IMR-90 (cell line): ENCODE results near the gene SV2C. TPM values are rescaled to one million over a fixed set of nuclear protein-coding genes. Genes with fewer than 3 reads are reported as not detected.

Experiments
- ATAC-seq: fragments of 200-7000 bp; cut with Tn5 transposase; 2 replicates; pipeline ENCODE4 v1.9.1; 2020; ENCODE audit warnings: low read depth, mild to moderate bottlenecking, moderate library complexity
- BruUV-seq: library from RNA; stranded (reverse); fragments of 400-500 nt; replicated peaks from 2 replicates; lab custom pipeline; 2021; lab: Mats Ljungman, UMichigan
- CTCF ChIA-PET: fragments of 300-600 bp; formaldehyde crosslinking; extraction: SDS; loops from one replicate; lab custom pipeline; 2021; ENCODE audit warnings: antibody characterized with exemption; lab: Yijun Ruan, JAX
- POLR2A ChIA-PET: fragments of 300-600 bp; sonication (Branson Sonifier 250); formaldehyde crosslinking; loops from one replicate; lab custom pipeline; 2022; ENCODE audit warnings: antibody characterized with exemption; ENCODE audit not compliant: unreplicated experiment; lab: Charles Lee
- DNase-seq: peaks from one replicate; pipeline ENCODE4 v3.0.0; 2013
- H2AFZ ChIP-seq: replicated peaks from 2 replicates; pipeline ENCODE3; 2013; ENCODE audit warnings: low read length, mild to moderate bottlenecking; ENCODE audit not compliant: poor library complexity
- H2AK5ac ChIP-seq: 2 replicates; pipeline ENCODE4 v1.6.1; 2013; ENCODE audit warnings: low read depth, low read length, inconsistent platforms
- H2AK9ac ChIP-seq: replicated peaks from 2 replicates; pipeline ENCODE3; 2013; ENCODE audit warnings: mild to moderate bottlenecking, low read depth, low read length, moderate library complexity; ENCODE audit not compliant: poor library complexity
- H2BK120ac ChIP-seq: 2 replicates; pipeline ENCODE4 v1.6.1; 2013; ENCODE audit warnings: low read depth, low read length, inconsistent platforms
- H2BK15ac ChIP-seq: 3 replicates; pipeline ENCODE4 v1.6.1; 2013; ENCODE audit warnings: low read depth, low read length, inconsistent platforms
- H2BK20ac ChIP-seq: 2 replicates; pipeline ENCODE4 v1.6.1; 2013; ENCODE audit warnings: low read depth, mild to moderate bottlenecking, inconsistent platforms, low read length, moderate library complexity
- H2BK5ac ChIP-seq: 2 replicates; pipeline ENCODE4 v1.6.1; 2013; ENCODE audit warnings: mild to moderate bottlenecking, low read depth, low read length, inconsistent platforms; ENCODE audit not compliant: poor library complexity, severe bottlenecking
- H3K14ac ChIP-seq: replicated peaks from 2 replicates; pipeline ENCODE4 v1.6.1; 2013; ENCODE audit warnings: low read depth, low read length, inconsistent platforms
- H3K18ac ChIP-seq: 2 replicates; pipeline ENCODE4 v1.6.1; 2013; ENCODE audit warnings: low read depth, low read length, control low read depth
- H3K23ac ChIP-seq: 2 replicates; pipeline ENCODE4 v1.6.1; 2013; ENCODE audit warnings: low read depth, low read length, inconsistent platforms
- H3K27ac ChIP-seq: 2 replicates; pipeline ENCODE4 v1.5.1; 2013; ENCODE audit warnings: mild to moderate bottlenecking, control low read depth, low read length; ENCODE audit not compliant: insufficient read depth
- H3K27me3 ChIP-seq: 2 replicates; pipeline ENCODE4 v1.6.1; 2013; ENCODE audit warnings: low read length; ENCODE audit not compliant: control insufficient read depth, insufficient read depth
- H3K36me3 ChIP-seq: 2 replicates; pipeline ENCODE4 v1.6.1; 2013; ENCODE audit warnings: low read length, mixed read lengths; ENCODE audit not compliant: control insufficient read depth, insufficient read depth
- H3K4ac ChIP-seq: 2 replicates; pipeline ENCODE4 v1.6.1; 2013; ENCODE audit warnings: low read depth, low read length, inconsistent platforms
- H3K4me1 ChIP-seq: 2 replicates; pipeline ENCODE4 v1.6.1; 2013; ENCODE audit warnings: low read length, mixed read lengths; ENCODE audit not compliant: control insufficient read depth, insufficient read depth
- H3K4me2 ChIP-seq: 2 replicates; pipeline ENCODE4 v1.6.1; 2013; ENCODE audit warnings: low read depth, mild to moderate bottlenecking, control low read depth, low read length, moderate library complexity
- H3K4me3 ChIP-seq: 2 replicates; pipeline ENCODE4 v1.5.1; 2013; ENCODE audit warnings: low read depth, mild to moderate bottlenecking, control low read depth, low read length, moderate library complexity; ENCODE audit not compliant: insufficient read depth
- H3K56ac ChIP-seq: 2 replicates; pipeline ENCODE4 v1.6.1; 2013; ENCODE audit warnings: low read length, inconsistent platforms; ENCODE audit not compliant: insufficient read depth; ENCODE audit errors: extremely low read depth
- H3K79me1 ChIP-seq, 2 experiments: 2 replicates each; pipeline ENCODE4 v1.6.1; 2013; ENCODE audit warnings: low read length in 2 of 2, inconsistent platforms in 1 of 2, low read depth in 1 of 2
- H3K9ac ChIP-seq: 2 replicates; pipeline ENCODE4 v1.6.1; 2013; ENCODE audit warnings: low read depth, low read length, control low read depth
- H3K9me1 ChIP-seq: 2 replicates; pipeline ENCODE4 v1.6.1; 2013; ENCODE audit warnings: low read length, inconsistent platforms; ENCODE audit not compliant: insufficient read depth
- H3K9me3 ChIP-seq: 2 replicates; pipeline ENCODE4 v1.6.1; 2013; ENCODE audit warnings: low read length; ENCODE audit not compliant: control insufficient read depth, insufficient read depth
- H4K20me1 ChIP-seq: 2 replicates; pipeline ENCODE4 v1.6.1; 2013; ENCODE audit warnings: low read length, inconsistent platforms; ENCODE audit not compliant: insufficient read depth
- H4K5ac ChIP-seq: 2 replicates; pipeline ENCODE4 v1.6.1; 2013; ENCODE audit warnings: mild to moderate bottlenecking, low read depth, low read length, control low read depth
- H4K8ac ChIP-seq, 2 experiments: 2 replicates each; pipeline ENCODE4 v1.6.1; 2013; ENCODE audit warnings: low read depth in 2 of 2, low read length in 2 of 2, control low read depth in 1 of 2, inconsistent platforms in 1 of 2
- H4K91ac ChIP-seq: 2 replicates; pipeline ENCODE4 v1.6.1; 2013; ENCODE audit warnings: low read depth, low read length, inconsistent platforms; ENCODE audit not compliant: insufficient read depth
- BHLHE40 ChIP-seq: fragments of 150-350 bp; IDR thresholded peaks from 2 replicates; pipeline ENCODE4 v1.6.1; 2016; ENCODE audit warnings: mild to moderate bottlenecking, low read depth, low read length
- CEBPB ChIP-seq: IDR thresholded peaks from 2 replicates; pipeline ENCODE4 v1.6.1; 2012; ENCODE audit warnings: low read depth, low read length, improper control_type of control experiment
- CHD1 ChIP-seq: IDR thresholded peaks from 2 replicates; pipeline ENCODE4 v1.6.1; 2012; ENCODE audit warnings: low read depth, low read length, improper control_type of control experiment
- CTCF ChIP-seq: conservative IDR thresholded peaks from 2 replicates; pipeline ENCODE4 v1.5.1; 2012; ENCODE audit warnings: mild to moderate bottlenecking, low read depth, low read length, improper control_type of control experiment
- FOS ChIP-seq: fragments of 150-350 bp; IDR thresholded peaks from 2 replicates; pipeline ENCODE4 v1.6.1; 2016; ENCODE audit warnings: low read depth, low read length
- MAFK ChIP-seq: IDR thresholded peaks from 2 replicates; pipeline ENCODE4 v1.6.1; 2012; ENCODE audit warnings: low read depth, low read length, improper control_type of control experiment
- MAZ ChIP-seq: IDR thresholded peaks from 2 replicates; pipeline ENCODE4 v1.6.1; 2012; ENCODE audit warnings: low read depth, mild to moderate bottlenecking, low read length, improper control_type of control experiment, moderate library complexity, borderline replicate concordance
- MXI1 ChIP-seq: IDR thresholded peaks from 2 replicates; pipeline ENCODE4 v1.6.1; 2012; ENCODE audit warnings: low read depth, mild to moderate bottlenecking, low read length, moderate library complexity, borderline replicate concordance
- NFE2L2 ChIP-seq: fragments of 150-350 bp; IDR thresholded peaks from 2 replicates; pipeline ENCODE4 v1.6.1; 2016; ENCODE audit warnings: low read depth, mild to moderate bottlenecking, low read length
- POLR2A ChIP-seq: IDR thresholded peaks from 2 replicates; pipeline ENCODE4 v1.6.1; 2012; ENCODE audit warnings: mild to moderate bottlenecking, low read depth, low read length
- RAD21 ChIP-seq: IDR thresholded peaks from 2 replicates; pipeline ENCODE4 v1.6.1; 2012; ENCODE audit warnings: low read length, improper control_type of control experiment
- RCOR1 ChIP-seq: IDR thresholded peaks from 2 replicates; pipeline ENCODE4 v1.6.1; 2012; ENCODE audit warnings: mild to moderate bottlenecking, low read length, improper control_type of control experiment; ENCODE audit not compliant: insufficient replicate concordance
- RFX5 ChIP-seq: IDR thresholded peaks from 2 replicates; pipeline ENCODE4 v1.8.0; 2012; ENCODE audit warnings: low read depth, mild to moderate bottlenecking, low read length, moderate library complexity
- SMC3 ChIP-seq: fragments of 150-350 bp; IDR thresholded peaks from 2 replicates; pipeline ENCODE4 v1.6.1; 2016; ENCODE audit warnings: low read depth, mild to moderate bottlenecking, antibody characterized with exemption, low read length, moderate library complexity
- USF2 ChIP-seq: fragments of 150-350 bp; IDR thresholded peaks from 2 replicates; pipeline ENCODE4 v1.6.1; 2017; ENCODE audit warnings: mild to moderate bottlenecking, antibody characterized with exemption, low read length, low read depth
- WGBS, 2 experiments: methylation state at CpG; one replicate each; pipeline versions ENCODE4 v1.1.5 to v1.1.7; 2013; ENCODE audit warnings: missing lambda C conversion rate in 2 of 2; ENCODE audit not compliant: insufficient read length in 1 of 2; ENCODE audit errors: extremely low coverage in 2 of 2; 5-methylcytosine and 5-hydroxymethylcytosine counted together
- dilution Hi-C: fragments of 300-500 bp; cut with HindIII; formaldehyde crosslinking; loops from one replicate; pipeline ENCODE4 v1.14.3; 2018; ENCODE audit warnings: low sequenced_read_pairs; ENCODE audit not compliant: unreplicated experiment
- in situ Hi-C: fragments of 300-500 bp; cut with MboI; formaldehyde crosslinking; loops from 3 replicates; pipeline ENCODE4 v1.14.3; 2019; ENCODE audit warnings: low sequenced_read_pairs, inconsistent platforms, mixed read lengths
- intact Hi-C: fragments of 100-400 bp; cut with micrococcal nuclease; formaldehyde crosslinking; loops from 2 replicates; pipeline ENCODE4 v1.10.0; 2022
- polyA plus RNA-seq, 3 experiments: library from polyadenylated mRNA; depleted of rRNA; stranded (reverse); fragments of >200 nt; gene quantifications; 2 replicates each; pipeline ENCODE4 v1.2.3, GENCODE V29; 2012; ENCODE audit warnings: low replicate concordance in 1 of 3
- total RNA-seq: library from RNA; depleted of rRNA; stranded (reverse); fragments of >200 nt; gene quantifications from 2 replicates; pipeline ENCODE4 v1.2.3, GENCODE V29; 2012
- TF ChIP-seq, protein P1 (sequence below): fragments of 150-350 bp; IDR thresholded peaks from 2 replicates; pipeline ENCODE4 v1.6.1; 2016; ENCODE audit warnings: low read depth, mild to moderate bottlenecking, low read length, moderate library complexity, borderline replicate concordance

Gene SV2C
- total and polyA plus RNA-seq, 2 of the 4 experiments (the other 2 are of a cell fraction), result not detected

DNA sequence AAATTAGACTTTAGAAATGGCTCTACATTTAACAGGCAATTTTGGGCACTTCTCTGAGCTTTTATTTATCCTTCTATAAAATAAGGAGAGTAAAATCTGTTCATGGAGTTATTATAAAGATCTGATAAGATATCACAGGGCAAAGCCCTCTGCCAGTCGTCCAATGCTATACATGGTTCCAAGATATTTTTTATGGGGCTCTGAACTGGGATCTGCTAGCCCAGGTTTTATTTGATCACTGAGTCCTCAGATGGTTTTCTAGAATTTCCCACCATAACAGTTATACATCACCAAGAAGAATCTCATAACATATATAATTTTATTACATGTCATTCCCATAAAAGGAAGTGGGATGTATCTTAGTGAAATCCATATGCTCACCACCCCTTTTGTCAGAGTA, 296.7 kb downstream of the SV2C start:
- no peaks in the 10 kb centered on the region for H3K36me3 ChIP-seq
- H4K5ac ChIP-seq, result no peak overlapping the region
- H3K18ac ChIP-seq, result no peak overlapping the region
- no peak overlapping the region for H3K4me3 ChIP-seq
- no TSS peak for BruUV-seq
- no peak overlapping the region for H3K23ac ChIP-seq
- no peak overlapping the region for H3K4ac ChIP-seq
- peaks cover 3% of the 10 kb centered on the region; the same call in 1 of the 2 replicates for H3K27me3 ChIP-seq
- H4K8ac ChIP-seq, result no peak overlapping the region
- no peaks in the 10 kb centered on the region for H3K9me1 ChIP-seq
- no peak overlapping the region for H2AK5ac ChIP-seq
- no peak for TF ChIP-seq NFE2L2
- TF ChIP-seq, protein P1, sequence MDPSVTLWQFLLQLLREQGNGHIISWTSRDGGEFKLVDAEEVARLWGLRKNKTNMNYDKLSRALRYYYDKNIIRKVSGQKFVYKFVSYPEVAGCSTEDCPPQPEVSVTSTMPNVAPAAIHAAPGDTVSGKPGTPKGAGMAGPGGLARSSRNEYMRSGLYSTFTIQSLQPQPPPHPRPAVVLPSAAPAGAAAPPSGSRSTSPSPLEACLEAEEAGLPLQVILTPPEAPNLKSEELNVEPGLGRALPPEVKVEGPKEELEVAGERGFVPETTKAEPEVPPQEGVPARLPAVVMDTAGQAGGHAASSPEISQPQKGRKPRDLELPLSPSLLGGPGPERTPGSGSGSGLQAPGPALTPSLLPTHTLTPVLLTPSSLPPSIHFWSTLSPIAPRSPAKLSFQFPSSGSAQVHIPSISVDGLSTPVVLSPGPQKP, result no peak
- no peak for TF ChIP-seq POLR2A
- no peak for TF ChIP-seq CHD1
- no peak for TF ChIP-seq BHLHE40
- TF ChIP-seq CEBPB, result no peak
- TF ChIP-seq RFX5, result no peak
- no peak for TF ChIP-seq MAFK
- no peak for TF ChIP-seq USF2
- no peak for TF ChIP-seq SMC3
- no peak for TF ChIP-seq FOS
- no peak for TF ChIP-seq RAD21
- no peak for TF ChIP-seq MAZ
- TF ChIP-seq CTCF, result no peak
- no peak for TF ChIP-seq MXI1
- no peak for TF ChIP-seq RCOR1
- no peak overlapping the region for H2BK120ac ChIP-seq
- no peak overlapping the region for H3K14ac ChIP-seq
- no CpG with 5 or more reads among the region's 1 CpG for WGBS, 2 experiments
- DNase-seq (no peak), ATAC-seq (no peak)
- no peak overlapping the region for H3K56ac ChIP-seq
- in situ Hi-C loops (no loop called here), dilution Hi-C loops (no loop called here), intact Hi-C loops (no loop called here)
- CTCF ChIA-PET, result no interaction called here
- H2BK15ac ChIP-seq, result no peak overlapping the region
- H3K4me1 ChIP-seq, result no peaks in the 10 kb centered on the region; the same call in 1 of the 2 replicates
- H3K27ac ChIP-seq, result no peak overlapping the region
- H3K9me3 ChIP-seq, result no peaks in the 10 kb centered on the region
- H2AK9ac ChIP-seq, result no peak overlapping the region
- no peak overlapping the region for H4K91ac ChIP-seq
- H2BK20ac ChIP-seq, result no peak overlapping the region
- no peak overlapping the region for H3K9ac ChIP-seq
- H2BK5ac ChIP-seq, result no peak overlapping the region
- POLR2A ChIA-PET, result no interaction called here
- no peak overlapping the region for H2AFZ ChIP-seq
- H3K4me2 ChIP-seq, result no peak overlapping the region
- no peaks in the 10 kb centered on the region for H4K20me1 ChIP-seq
- no peaks in the 10 kb centered on the region for H3K79me1 ChIP-seq
